Lower leg skin (tissue), 3 donors: Measurements from ENCODE around the gene PVALB.

Experiments
- CTCF ChIP-seq, 3 donors: fragments of 450-650 bp; IDR thresholded peaks; one replicate each; pipeline ENCODE4 v1.5.1; 2016; ENCODE audit warnings: antibody characterized with exemption in 3 of 3, mild to moderate bottlenecking in 3 of 3, moderate library complexity in 2 of 3
- POLR2A ChIP-seq, 2 donors: fragments of 450-650 bp; IDR thresholded peaks; one replicate each; pipeline ENCODE4 v1.6.1; 2016 to 2017; ENCODE audit warnings: antibody characterized with exemption in 2 of 2, mild to moderate bottlenecking in 1 of 2, moderate library complexity in 1 of 2

DNA sequence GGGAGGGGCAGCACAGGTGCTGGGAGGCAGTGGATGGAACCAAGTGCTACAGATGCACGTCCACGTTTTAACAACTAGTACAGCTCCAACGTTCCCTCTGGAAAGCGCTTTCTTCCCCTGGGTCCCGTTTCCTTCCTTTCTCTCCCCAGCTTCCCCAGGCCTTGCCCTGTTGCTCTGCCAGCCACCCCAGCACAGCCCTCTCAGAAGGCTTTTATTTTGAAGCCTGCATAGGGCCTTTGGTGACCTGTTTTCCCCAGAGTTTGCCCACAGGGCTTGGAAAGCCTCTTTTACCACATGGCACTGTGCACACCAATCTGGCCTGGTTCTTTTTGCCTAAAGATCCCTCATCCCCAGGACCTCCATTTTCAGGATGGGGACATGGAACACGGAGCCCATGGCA lies 30.1 kb upstream of the PVALB start:
- TF ChIP-seq CTCF (IDR thresholded peaks at IDR 0.05) (no peak), POLR2A (IDR thresholded peaks at IDR 0.05) (no peak)
